Uterus (tissue), 4 donors: ENCODE data around the gene MAP3K1. TPM values are rescaled to one million over a fixed set of nuclear protein-coding genes. Genes with fewer than 3 reads are reported as not detected.

ENCODE experiments used
- DNase-seq, 2 donors: peaks; one replicate each; pipeline ENCODE4 v3.0.0-alpha.2; 2019 to 2020
- H3K27ac ChIP-seq, 2 donors: fragments of 200-600 bp; sonication (generic); 1 replicate in 1 of 2; 2 replicates in 1 of 2; pipeline ENCODE4 v1.5.1; 2016 to 2018
- H3K27me3 ChIP-seq, 2 donors: fragments of 200-600 bp; sonication (generic); one replicate each; pipeline ENCODE4 v1.5.1; 2018 to 2019; ENCODE audit warnings: control low read depth in 1 of 2
- H3K36me3 ChIP-seq, 2 donors: fragments of 200-600 bp; sonication (generic); one replicate each; pipeline ENCODE4 v1.5.1; 2019; ENCODE audit warnings: control low read depth in 1 of 2
- H3K4me1 ChIP-seq, 2 donors: fragments of 200-600 bp; sonication (generic); one replicate each; pipeline ENCODE4 v1.5.1; 2018 to 2019; ENCODE audit warnings: control low read depth in 1 of 2
- H3K4me3 ChIP-seq, 2 donors: fragments of 200-600 bp; sonication (generic); 1 replicate in 1 of 2; 2 replicates in 1 of 2; pipeline ENCODE4 v1.5.1; 2018 to 2019; ENCODE audit warnings: mild to moderate bottlenecking in 1 of 2
- H3K9me3 ChIP-seq, 2 donors: fragments of 200-600 bp; sonication (generic); one replicate each; pipeline ENCODE4 v1.5.1; 2019; ENCODE audit warnings: control low read depth in 1 of 2
- CTCF ChIP-seq, 4 experiments: fragments of 200-600 bp in 2 of 4; fragments of 450-650 bp in 2 of 4; sonication (generic) in 2 of 4; IDR thresholded peaks; one replicate each; pipeline ENCODE4 v1.5.1; 2016 to 2019; ENCODE audit warnings: antibody characterized with exemption in 4 of 4, mild to moderate bottlenecking in 2 of 4, moderate library complexity in 1 of 4
- POLR2A ChIP-seq, 2 donors: fragments of 450-650 bp; IDR thresholded peaks; one replicate each; pipeline ENCODE4 v1.6.1; 2016; ENCODE audit warnings: antibody characterized with exemption in 2 of 2, mild to moderate bottlenecking in 1 of 2, moderate library complexity in 1 of 2
- intact Hi-C: fragments of 100-400 bp; cut with DNase I; formaldehyde crosslinking; loops from one replicate; pipeline ENCODE4 v1.15.1; 2023; ENCODE audit warnings: low total_unique reads
- total RNA-seq, 4 donors: library from RNA; depleted of rRNA in 3 of 4; stranded (reverse); fragments of >200 nt in 3 of 4; gene quantifications; one replicate each; pipeline versions ENCODE4 v1.1.0 to v1.2.4, GENCODE V29; 2014 to 2023
- donor health status: DM: yes; HTN: yes; CAD: no.

Gene MAP3K1
- total RNA-seq, 4 donors from 2014 or later: 9.0 to 95.3 (median 20.0) TPM

- intact Hi-C loops: no loop called here
- no peaks in the 10 kb centered on the region for H3K9me3 ChIP-seq
These were observed 32.1 kb upstream of the MAP3K1 start for GRCh38 chr5:56783261-56783660.

DNA sequence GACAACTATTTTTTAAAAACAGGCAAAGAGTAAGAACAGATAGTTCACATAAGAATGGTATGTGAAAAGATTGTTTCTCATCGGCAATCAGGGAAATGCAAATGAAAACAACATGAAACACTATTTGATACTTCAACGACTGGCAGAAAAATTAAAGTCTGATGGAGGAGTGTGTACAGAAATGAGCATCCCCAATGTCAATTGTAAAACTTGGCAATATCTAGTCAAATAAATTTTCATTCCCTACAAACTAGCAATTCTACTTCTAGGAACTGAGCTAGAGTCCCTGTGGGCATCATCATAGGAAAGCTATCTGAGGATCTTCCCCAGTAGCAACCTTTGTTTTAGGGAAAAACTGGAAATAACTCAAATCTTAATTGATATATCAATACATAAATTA is 29.0 kb upstream of the MAP3K1 start:
- Histone ChIP-seq H3K9me3 (no peaks in the 10 kb centered on the region), H3K4me3 (no peak overlapping the region), H3K27ac (no peak overlapping the region), H3K27me3 (no peaks in the 10 kb centered on the region), H3K4me1 (no peaks in the 10 kb centered on the region), H3K36me3 (no peaks in the 10 kb centered on the region)
- TF ChIP-seq POLR2A (IDR thresholded peaks at IDR 0.05) (no peak), CTCF (IDR thresholded peaks at IDR 0.05) (no peak)
- DNase-seq: no peak
- intact Hi-C loops: no loop called here

More at GRCh38 chr5:56783261-56783660, 32.1 kb upstream of the MAP3K1 start:
- Histone ChIP-seq H3K27me3 (no peaks in the 10 kb centered on the region), H3K4me3 (no peak overlapping the region), H3K36me3 (no peaks in the 10 kb centered on the region), H3K4me1 (no peaks in the 10 kb centered on the region), H3K27ac (no peak overlapping the region)
- no peak for TF ChIP-seq CTCF (IDR thresholded peaks at IDR 0.05)
- no peak for DNase-seq

- no peak for DNase-seq
- no peaks in the 10 kb centered on the region for H3K4me1 ChIP-seq
- H3K9me3 ChIP-seq: no peaks in the 10 kb centered on the region
- no peaks in the 10 kb centered on the region for H3K36me3 ChIP-seq
- no peaks in the 10 kb centered on the region for H3K27me3 ChIP-seq
- TF ChIP-seq POLR2A (IDR thresholded peaks at IDR 0.05) (no peak), CTCF (IDR thresholded peaks at IDR 0.05) (no peak)
- no peak overlapping the region for H3K4me3 ChIP-seq
- intact Hi-C loops: no loop called here
- no peak overlapping the region for H3K27ac ChIP-seq
These were observed 24.0 kb upstream of the MAP3K1 start for GRCh38 chr5:56791396-56791795.

DNA sequence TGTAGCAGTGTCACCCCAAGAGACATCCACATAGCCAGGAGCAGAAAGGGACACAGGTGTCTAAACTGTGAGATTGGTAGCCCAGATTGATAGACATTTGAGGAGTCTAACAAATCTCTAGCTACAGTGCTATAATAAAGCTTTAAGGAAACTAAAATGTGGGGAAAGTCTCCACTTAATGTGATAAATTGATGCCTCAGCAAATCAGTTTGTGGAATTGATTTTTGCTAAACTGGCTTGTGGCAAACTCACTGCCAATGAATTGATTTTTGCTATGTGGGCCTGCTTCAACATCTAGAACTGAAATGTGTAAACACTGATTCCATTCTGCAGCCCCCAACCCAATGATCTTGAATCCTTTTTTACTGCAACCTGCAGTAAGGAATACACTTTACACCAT is 16.8 kb upstream of the MAP3K1 start:
- H3K9me3 ChIP-seq: no peaks in the 10 kb centered on the region
- TF ChIP-seq CTCF (IDR thresholded peaks at IDR 0.05): no peak
- DNase-seq: no peak
- no peaks in the 10 kb centered on the region for H3K4me1 ChIP-seq
- H3K36me3 ChIP-seq: no peaks in the 10 kb centered on the region
- no peak overlapping the region for H3K4me3 ChIP-seq
- no peaks in the 10 kb centered on the region for H3K27me3 ChIP-seq
- intact Hi-C loops: no loop called here
- H3K27ac ChIP-seq: no peak overlapping the region

- no peak for DNase-seq
- no peak for TF ChIP-seq CTCF (IDR thresholded peaks at IDR 0.05)
- no peak for TF ChIP-seq POLR2A (IDR thresholded peaks at IDR 0.05)
- no peaks in the 10 kb centered on the region for H3K4me1 ChIP-seq
- H3K4me3 ChIP-seq: no peak overlapping the region
- H3K27me3 ChIP-seq: no peaks in the 10 kb centered on the region
- intact Hi-C loops: no loop called here
- no peaks in the 10 kb centered on the region for H3K36me3 ChIP-seq
- no peaks in the 10 kb centered on the region for H3K9me3 ChIP-seq
- H3K27ac ChIP-seq: no peak overlapping the region
These were observed 15.2 kb upstream of the MAP3K1 start for GRCh38 chr5:56800186-56800585.
